Tibial nerve (tissue), 3 donors: Measurements from ENCODE around the gene PTPRG.

Experiments
- CTCF ChIP-seq, 5 experiments: fragments of 200-600 bp in 3 of 5; fragments of 450-650 bp in 2 of 5; sonication (generic) in 3 of 5; IDR thresholded peaks; one replicate each; pipeline ENCODE4 v1.5.1; 2016 to 2019; ENCODE audit warnings: antibody characterized with exemption in 5 of 5, mild to moderate bottlenecking in 3 of 5, moderate library complexity in 2 of 5
- POLR2A ChIP-seq, 2 donors: fragments of 450-650 bp; IDR thresholded peaks; one replicate each; pipeline ENCODE4 v1.6.1; 2017; ENCODE audit warnings: antibody characterized with exemption in 2 of 2, mild to moderate bottlenecking in 2 of 2, moderate library complexity in 2 of 2

GRCh38 chr3:62027241-62027640 is 465.9 kb downstream of the PTPRG start:
- no peak for TF ChIP-seq POLR2A (IDR thresholded peaks at IDR 0.05)
- no peak for TF ChIP-seq CTCF (IDR thresholded peaks at IDR 0.05)
